ENCODE data around the gene CPNE8.

CPNE8 gene

GRCh38 chr12:38669081-38669480 is 236.3 kb downstream of the CPNE8 start:
- ATAC-seq (ENCODE audit: insufficient read depth, low read depth) (no peak), DNase-seq (no peak)
- Histone ChIP-seq H3K79me2 (ENCODE audit: insufficient read depth, low read length) (no peaks in the 10 kb centered on the region), H3K9ac (ENCODE audit: low read depth, low read length) (no peak overlapping the region), H4K20me1 (ENCODE audit: insufficient read depth, low read length) (no peaks in the 10 kb centered on the region), H3K4me2 (ENCODE audit: insufficient read depth, low read length) (no peak overlapping the region), H3K4me3 (ENCODE audit: low read depth in 1 of 2, low read length in 2 of 2) (no peak overlapping the region), H3K27me3 (ENCODE audit: insufficient read depth, low read length, poor library complexity) (no peaks in the 10 kb centered on the region), H3K27ac (ENCODE audit: low read length) (no peak overlapping the region), H2AFZ (ENCODE audit: low read depth, low read length) (no peak overlapping the region), H3K9me3 (ENCODE audit: insufficient read depth, low read length, severe bottlenecking) (no peaks in the 10 kb centered on the region), H3K4me1 (ENCODE audit: insufficient read depth, low read length) (no peaks in the 10 kb centered on the region), H3K36me3 (ENCODE audit: insufficient read depth, low read length) (no peaks in the 10 kb centered on the region)
- TF ChIP-seq CTCF (IDR thresholded peaks at IDR 0.05; ENCODE audit: borderline replicate concordance, extremely low read depth, low read length, poor library complexity, severe bottlenecking) (no peak), EZH2 (IDR thresholded peaks at IDR 0.05; ENCODE audit: borderline replicate concordance, low read depth, low read length, severe bottlenecking) (no peak)

- Histone ChIP-seq H3K4me2 (ENCODE audit: insufficient read depth, low read length) (no peak overlapping the region), H4K20me1 (ENCODE audit: insufficient read depth, low read length) (no peaks in the 10 kb centered on the region), H3K79me2 (ENCODE audit: insufficient read depth, low read length) (no peaks in the 10 kb centered on the region), H3K27me3 (ENCODE audit: insufficient read depth, low read length, poor library complexity) (no peaks in the 10 kb centered on the region), H3K36me3 (ENCODE audit: insufficient read depth, low read length) (no peaks in the 10 kb centered on the region), H3K27ac (ENCODE audit: low read length) (no peak overlapping the region), H3K9me3 (ENCODE audit: insufficient read depth, low read length, severe bottlenecking) (no peaks in the 10 kb centered on the region), H2AFZ (ENCODE audit: low read depth, low read length) (no peak overlapping the region), H3K4me1 (ENCODE audit: insufficient read depth, low read length) (no peaks in the 10 kb centered on the region), H3K4me3 (ENCODE audit: low read depth in 1 of 2, low read length in 2 of 2) (no peak overlapping the region), H3K9ac (ENCODE audit: low read depth, low read length) (no peak overlapping the region)
- DNase-seq (no peak), ATAC-seq (ENCODE audit: insufficient read depth, low read depth) (no peak)
- no peak for TF ChIP-seq EZH2 (IDR thresholded peaks at IDR 0.05; ENCODE audit: borderline replicate concordance, low read depth, low read length, severe bottlenecking)
These were observed 239.0 kb downstream of the CPNE8 start for GRCh38 chr12:38666425-38666824.

- no peak for ATAC-seq (ENCODE audit: insufficient read depth, low read depth)
- H3K27ac ChIP-seq (ENCODE audit: low read length) = no peak overlapping the region
These were observed 240.6 kb downstream of the CPNE8 start for GRCh38 chr12:38664661-38665269.

GRCh38 chr12:38662829-38663228 is 242.6 kb downstream of the CPNE8 start:
- no peaks in the 10 kb centered on the region for H3K27me3 ChIP-seq (ENCODE audit: insufficient read depth, low read length, poor library complexity)
- H3K4me3 ChIP-seq (ENCODE audit: low read depth in 1 of 2, low read length in 2 of 2) = no peak overlapping the region
- no peak overlapping the region for H3K27ac ChIP-seq (ENCODE audit: low read length)
- H2AFZ ChIP-seq (ENCODE audit: low read depth, low read length) = no peak overlapping the region
- no peaks in the 10 kb centered on the region for H3K79me2 ChIP-seq (ENCODE audit: insufficient read depth, low read length)
- no peak overlapping the region for H3K9ac ChIP-seq (ENCODE audit: low read depth, low read length)
- no peak for ATAC-seq (ENCODE audit: insufficient read depth, low read depth)
- no peaks in the 10 kb centered on the region for H3K4me1 ChIP-seq (ENCODE audit: insufficient read depth, low read length)
- H4K20me1 ChIP-seq (ENCODE audit: insufficient read depth, low read length) = no peaks in the 10 kb centered on the region
- DNase-seq = no peak
- TF ChIP-seq EZH2 (IDR thresholded peaks at IDR 0.05; ENCODE audit: borderline replicate concordance, low read depth, low read length, severe bottlenecking) (no peak), CTCF (IDR thresholded peaks at IDR 0.05; ENCODE audit: borderline replicate concordance, extremely low read depth, low read length, poor library complexity, severe bottlenecking) (no peak)
- H3K9me3 ChIP-seq (ENCODE audit: insufficient read depth, low read length, severe bottlenecking) = no peaks in the 10 kb centered on the region
- no peak overlapping the region for H3K4me2 ChIP-seq (ENCODE audit: insufficient read depth, low read length)
- no peaks in the 10 kb centered on the region for H3K36me3 ChIP-seq (ENCODE audit: insufficient read depth, low read length)

More at GRCh38 chr12:38664661-38665269, 240.6 kb downstream of the CPNE8 start:
- Histone ChIP-seq H3K9ac (ENCODE audit: low read depth, low read length) (no peak overlapping the region), H3K4me1 (ENCODE audit: insufficient read depth, low read length) (no peaks in the 10 kb centered on the region), H4K20me1 (ENCODE audit: insufficient read depth, low read length) (no peaks in the 10 kb centered on the region), H3K36me3 (ENCODE audit: insufficient read depth, low read length) (no peaks in the 10 kb centered on the region), H3K4me3 (ENCODE audit: low read depth in 1 of 2, low read length in 2 of 2) (no peak overlapping the region), H3K9me3 (ENCODE audit: insufficient read depth, low read length, severe bottlenecking) (no peaks in the 10 kb centered on the region), H3K27me3 (ENCODE audit: insufficient read depth, low read length, poor library complexity) (no peaks in the 10 kb centered on the region), H3K79me2 (ENCODE audit: insufficient read depth, low read length) (no peaks in the 10 kb centered on the region), H3K4me2 (ENCODE audit: insufficient read depth, low read length) (no peak overlapping the region), H2AFZ (ENCODE audit: low read depth, low read length) (no peak overlapping the region)
- TF ChIP-seq CTCF (IDR thresholded peaks at IDR 0.05; ENCODE audit: borderline replicate concordance, extremely low read depth, low read length, poor library complexity, severe bottlenecking) (peak; percentile 36), EZH2 (IDR thresholded peaks at IDR 0.05; ENCODE audit: borderline replicate concordance, low read depth, low read length, severe bottlenecking) (no peak)
- no peak for DNase-seq

All from DND-41 (cell line).